Activated B cell treated with CpG ODN at 0.5 μM for 24 hours (primary cell): ENCODE measurements around the gene NRF1. TPM values are rescaled to one million over a fixed set of nuclear protein-coding genes. Genes with fewer than 3 reads are reported as not detected.

Experiments used
- ATAC-seq: fragments of 200-7000 bp; cut with Tn5 transposase; one replicate; pipeline ENCODE4 v1.10.0; 2021; ENCODE audit warnings: low read depth, mild to moderate bottlenecking, moderate library complexity
- CTCF ChIA-PET: fragments of 350-600 bp; sonication (Branson Sonifier 250); formaldehyde crosslinking; loops from one replicate; lab custom pipeline; 2021; ENCODE audit warnings: antibody characterized with exemption; lab: Charles Lee
- POLR2A ChIA-PET: fragments of 350-600 bp; sonication (Branson Sonifier 250); formaldehyde crosslinking; loops from one replicate; lab custom pipeline; 2021; ENCODE audit warnings: antibody characterized with exemption; lab: Charles Lee
- DNase-seq: peaks from one replicate; pipeline ENCODE4 v3.0.0; 2022
- H3K27ac Mint-ChIP-seq: one replicate; pipeline ENCODE4 v1.8.0; 2020; ENCODE audit warnings: mixed read lengths
- H3K27me3 Mint-ChIP-seq: one replicate; pipeline ENCODE4 v1.8.0; 2021; ENCODE audit warnings: mixed read lengths
- H3K36me3 Mint-ChIP-seq: one replicate; pipeline ENCODE4 v1.8.0; 2021; ENCODE audit warnings: low read depth, mixed read lengths
- H3K4me1 Mint-ChIP-seq: one replicate; pipeline ENCODE4 v1.8.0; 2021; ENCODE audit warnings: mixed read lengths
- H3K4me3 Mint-ChIP-seq: one replicate; pipeline ENCODE4 v1.8.0; 2020; ENCODE audit warnings: mild to moderate bottlenecking, mixed read lengths
- H3K9me3 Mint-ChIP-seq: one replicate; pipeline ENCODE4 v1.8.0; 2020; ENCODE audit warnings: mixed read lengths
- CTCF ChIP-seq: fragments of 200-600 bp; IDR thresholded peaks from one replicate; pipeline ENCODE4 v1.8.0; 2022; ENCODE audit warnings: antibody characterized with exemption, mild to moderate bottlenecking
- intact Hi-C: fragments of 100-400 bp; cut with micrococcal nuclease; formaldehyde crosslinking; loops from one replicate; pipeline ENCODE4 v1.15.1; 2024
- total RNA-seq: library from RNA; stranded (reverse); gene quantifications from 2 replicates; pipeline ENCODE4 v1.2.3, GENCODE V29; 2022

NRF1 gene
- total RNA-seq, 1 donor from 2014 or later, result 27.4 TPM

GRCh38 chr7:129780257-129780973, 168.9 kb downstream of the NRF1 start:
- no peak overlapping the region for H3K27ac Mint-ChIP-seq
- H3K9me3 Mint-ChIP-seq, result no peaks in the 10 kb centered on the region
- ChIA-PET CTCF (no interaction called here), POLR2A (interaction anchor here (0.6 to 0.9 kb wide), 2 partner anchors 10 to 246 kb away, joined by 3 to 5 read pairs; no protein-coding TSS in a partner anchor)
- no peaks in the 10 kb centered on the region for H3K36me3 Mint-ChIP-seq
- H3K4me3 Mint-ChIP-seq, result peak overlapping the region; percentile 71
- intact Hi-C loops, result loop anchor here (2.0 to 10.0 kb wide), 4 partner anchors 44 to 954 kb away; partner anchors contain the start of genes KLF14, STRIP2 and UBE2H
- peak; percentile 62 for DNase-seq
- H3K27me3 Mint-ChIP-seq, result peaks cover 41% of the 10 kb centered on the region
- ATAC-seq, result peak; percentile 79
- peaks cover 38% of the 10 kb centered on the region for H3K4me1 Mint-ChIP-seq
- TF ChIP-seq CTCF, result no peak

GRCh38 chr7:129780974-129781927, 169.7 kb downstream of the NRF1 start:
- peaks cover 49% of the 10 kb centered on the region for H3K27me3 Mint-ChIP-seq
- peaks cover 47% of the 10 kb centered on the region for H3K4me1 Mint-ChIP-seq
- peak overlapping the region; percentile 50 for H3K27ac Mint-ChIP-seq
- peak overlapping the region; percentile 81 for H3K4me3 Mint-ChIP-seq
- H3K36me3 Mint-ChIP-seq, result no peaks in the 10 kb centered on the region
- no peak for ATAC-seq
- intact Hi-C loops, result loop anchor here (1.0 to 10.0 kb wide), 5 partner anchors 44 to 954 kb away; partner anchors contain the start of genes KLF14, STRIP2, TMEM209 and UBE2H
- no peak for TF ChIP-seq CTCF
- ChIA-PET CTCF (no interaction called here), POLR2A (interaction anchor here (0.6 to 0.9 kb wide), 2 partner anchors 9 to 245 kb away, joined by 3 to 5 read pairs; no protein-coding TSS in a partner anchor)
- no peak for DNase-seq
- no peaks in the 10 kb centered on the region for H3K9me3 Mint-ChIP-seq

- ATAC-seq, result no peak
- ChIA-PET CTCF (no interaction called here), POLR2A (no interaction called here)
- intact Hi-C loops, result loop anchor here (1.0 to 10.0 kb wide), 5 partner anchors 43 to 953 kb away; partner anchors contain the start of genes KLF14, STRIP2, TMEM209 and UBE2H
- no peak overlapping the region for H3K27ac Mint-ChIP-seq
- no peaks in the 10 kb centered on the region for H3K9me3 Mint-ChIP-seq
- DNase-seq, result no peak
- H3K27me3 Mint-ChIP-seq, result peaks cover 55% of the 10 kb centered on the region
- peak overlapping the region; percentile 81 for H3K4me3 Mint-ChIP-seq
- TF ChIP-seq CTCF, result no peak
- peaks cover 47% of the 10 kb centered on the region for H3K4me1 Mint-ChIP-seq
- H3K36me3 Mint-ChIP-seq, result no peaks in the 10 kb centered on the region
These were observed 170.7 kb downstream of the NRF1 start for GRCh38 chr7:129781928-129782817.

GRCh38 chr7:129782818-129783583, 171.5 kb downstream of the NRF1 start:
- ATAC-seq, result no peak
- Mint-ChIP-seq H3K9me3 (no peaks in the 10 kb centered on the region), H3K27ac (no peak overlapping the region), H3K27me3 (peaks cover 52% of the 10 kb centered on the region), H3K36me3 (no peaks in the 10 kb centered on the region), H3K4me1 (peaks cover 47% of the 10 kb centered on the region), H3K4me3 (peak overlapping the region; percentile 81)
- DNase-seq, result no peak
- CTCF ChIA-PET, result no interaction called here
- intact Hi-C loops, result loop anchor here (5.0 to 10.0 kb wide), 3 partner anchors 169 to 952 kb away; partner anchors contain the start of genes KLF14, STRIP2 and UBE2H
- POLR2A ChIA-PET, result interaction anchor here (0.7 kb wide), 1 partner anchor 1187 kb away, joined by 4 read pairs; no protein-coding TSS in a partner anchor
- TF ChIP-seq CTCF, result no peak
